ENCODE data around the gene MAP7D3. TPM values are rescaled to one million over a fixed set of nuclear protein-coding genes. Genes with fewer than 3 reads are reported as not detected.

MAP7D3 gene
- total RNA-seq, 1 experiment from 2014 or later = 15.0 TPM

DNA sequence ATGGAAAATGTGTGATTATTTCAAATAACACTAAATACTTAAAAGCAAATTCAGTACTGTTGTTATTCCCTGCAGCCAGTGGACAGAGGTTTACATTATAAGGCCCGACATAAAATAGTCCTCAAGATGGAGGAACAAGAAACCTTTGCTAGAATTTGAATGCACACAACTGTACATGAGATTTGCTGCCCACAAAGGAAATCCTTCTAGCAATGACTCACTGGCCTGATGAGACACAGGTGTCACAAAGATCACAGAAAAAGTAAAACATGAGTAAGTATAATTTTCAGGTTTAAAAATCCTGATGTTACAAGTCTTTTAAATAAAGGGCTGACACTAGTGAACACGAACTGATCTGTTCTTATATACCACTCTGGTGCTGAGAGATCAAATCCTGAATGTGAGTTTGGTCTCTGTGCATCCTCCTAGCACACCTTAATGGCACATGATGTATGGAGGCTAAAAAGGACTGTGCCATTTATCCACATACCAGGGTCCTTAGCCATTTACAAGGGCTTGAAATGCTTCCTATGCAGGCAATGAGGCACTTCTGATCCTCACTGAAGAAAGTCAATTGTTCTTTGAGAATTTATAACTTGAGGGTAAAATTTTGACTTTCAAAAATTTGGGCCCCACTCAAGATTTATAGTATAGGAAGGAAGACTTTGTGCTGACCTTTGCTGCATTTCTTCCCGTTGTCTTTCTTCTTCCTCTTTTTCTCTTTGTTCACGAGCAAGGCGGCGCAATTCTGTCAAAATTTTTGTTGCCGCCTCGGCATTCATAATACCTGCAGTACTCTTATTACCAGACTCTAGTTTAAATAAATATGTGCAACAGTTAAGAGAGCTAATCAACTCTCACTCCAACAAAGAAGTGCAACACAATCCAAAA, 23.0 kb downstream of the MAP7D3 start (continued):
- TF ChIP-seq, protein P1, sequence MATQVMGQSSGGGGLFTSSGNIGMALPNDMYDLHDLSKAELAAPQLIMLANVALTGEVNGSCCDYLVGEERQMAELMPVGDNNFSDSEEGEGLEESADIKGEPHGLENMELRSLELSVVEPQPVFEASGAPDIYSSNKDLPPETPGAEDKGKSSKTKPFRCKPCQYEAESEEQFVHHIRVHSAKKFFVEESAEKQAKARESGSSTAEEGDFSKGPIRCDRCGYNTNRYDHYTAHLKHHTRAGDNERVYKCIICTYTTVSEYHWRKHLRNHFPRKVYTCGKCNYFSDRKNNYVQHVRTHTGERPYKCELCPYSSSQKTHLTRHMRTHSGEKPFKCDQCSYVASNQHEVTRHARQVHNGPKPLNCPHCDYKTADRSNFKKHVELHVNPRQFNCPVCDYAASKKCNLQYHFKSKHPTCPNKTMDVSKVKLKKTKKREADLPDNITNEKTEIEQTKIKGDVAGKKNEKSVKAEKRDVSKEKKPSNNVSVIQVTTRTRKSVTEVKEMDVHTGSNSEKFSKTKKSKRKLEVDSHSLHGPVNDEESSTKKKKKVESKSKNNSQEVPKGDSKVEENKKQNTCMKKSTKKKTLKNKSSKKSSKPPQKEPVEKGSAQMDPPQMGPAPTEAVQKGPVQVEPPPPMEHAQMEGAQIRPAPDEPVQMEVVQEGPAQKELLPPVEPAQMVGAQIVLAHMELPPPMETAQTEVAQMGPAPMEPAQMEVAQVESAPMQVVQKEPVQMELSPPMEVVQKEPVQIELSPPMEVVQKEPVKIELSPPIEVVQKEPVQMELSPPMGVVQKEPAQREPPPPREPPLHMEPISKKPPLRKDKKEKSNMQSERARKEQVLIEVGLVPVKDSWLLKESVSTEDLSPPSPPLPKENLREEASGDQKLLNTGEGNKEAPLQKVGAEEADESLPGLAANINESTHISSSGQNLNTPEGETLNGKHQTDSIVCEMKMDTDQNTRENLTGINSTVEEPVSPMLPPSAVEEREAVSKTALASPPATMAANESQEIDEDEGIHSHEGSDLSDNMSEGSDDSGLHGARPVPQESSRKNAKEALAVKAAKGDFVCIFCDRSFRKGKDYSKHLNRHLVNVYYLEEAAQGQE (IDR thresholded peaks at IDR 0.05; ENCODE audit: low read depth) = no peak
- TF ChIP-seq FOSL1 (IDR thresholded peaks at IDR 0.05; ENCODE audit: low read depth) (no peak), SP1 (IDR thresholded peaks at IDR 0.05; ENCODE audit: low read depth) (no peak), CEBPB (IDR thresholded peaks at IDR 0.05; ENCODE audit: low read depth) (no peak)

- Histone ChIP-seq H3K27ac (ENCODE audit: low read depth, low read length) (no peak overlapping the region), H3K9ac (ENCODE audit: low read length) (no peak overlapping the region), H3K4me3 (replicated peaks in 1 of 2; ENCODE audit: low read depth in 1 of 2, low read length in 2 of 2) (no peak overlapping the region), H3K4me2 (ENCODE audit: low read length) (no peak overlapping the region), H3K9me3 (ENCODE audit: control insufficient read depth in 1 of 2, insufficient read depth in 1 of 2, low read depth in 1 of 2, low read length in 2 of 2) (no peaks in the 10 kb centered on the region), H3K36me3 (ENCODE audit: control insufficient read depth in 1 of 2, insufficient read depth in 2 of 2, low read length in 2 of 2) (peaks cover 13% of the 10 kb centered on the region in 2 experiments; a peak in 3 of 4 replicates), H3K4me1 (ENCODE audit: control insufficient read depth in 1 of 2, insufficient read depth in 2 of 2, low read length in 2 of 2) (no peaks in the 10 kb centered on the region), H3K79me2 (ENCODE audit: insufficient read depth, low read length) (no peaks in the 10 kb centered on the region), H4K20me1 (ENCODE audit: insufficient read depth) (no peaks in the 10 kb centered on the region), H2AFZ (ENCODE audit: low read depth, low read length, poor library complexity, severe bottlenecking) (no peak overlapping the region), H3K27me3 (ENCODE audit: insufficient read depth, low read length) (no peaks in the 10 kb centered on the region), H3K9me2 (ENCODE audit: insufficient read depth) (no peaks in the 10 kb centered on the region)
- CTCF ChIA-PET = no interaction called here
- POLR2A ChIA-PET = no interaction called here
- DNase-seq (ENCODE audit: low read depth, low spot score) = no peak
- RAD21 ChIA-PET (ENCODE audit: low non-redundant PET in 1 of 2, low total read pairs in 2 of 2, uncharacterized antibody in 2 of 2, unreplicated experiment in 2 of 2) = no interaction called here
- no peak for TF ChIP-seq JUND (IDR thresholded peaks at IDR 0.05)
- TF ChIP-seq SP1 (IDR thresholded peaks at IDR 0.05; ENCODE audit: low read depth) = no peak
- TF ChIP-seq, protein P2, sequence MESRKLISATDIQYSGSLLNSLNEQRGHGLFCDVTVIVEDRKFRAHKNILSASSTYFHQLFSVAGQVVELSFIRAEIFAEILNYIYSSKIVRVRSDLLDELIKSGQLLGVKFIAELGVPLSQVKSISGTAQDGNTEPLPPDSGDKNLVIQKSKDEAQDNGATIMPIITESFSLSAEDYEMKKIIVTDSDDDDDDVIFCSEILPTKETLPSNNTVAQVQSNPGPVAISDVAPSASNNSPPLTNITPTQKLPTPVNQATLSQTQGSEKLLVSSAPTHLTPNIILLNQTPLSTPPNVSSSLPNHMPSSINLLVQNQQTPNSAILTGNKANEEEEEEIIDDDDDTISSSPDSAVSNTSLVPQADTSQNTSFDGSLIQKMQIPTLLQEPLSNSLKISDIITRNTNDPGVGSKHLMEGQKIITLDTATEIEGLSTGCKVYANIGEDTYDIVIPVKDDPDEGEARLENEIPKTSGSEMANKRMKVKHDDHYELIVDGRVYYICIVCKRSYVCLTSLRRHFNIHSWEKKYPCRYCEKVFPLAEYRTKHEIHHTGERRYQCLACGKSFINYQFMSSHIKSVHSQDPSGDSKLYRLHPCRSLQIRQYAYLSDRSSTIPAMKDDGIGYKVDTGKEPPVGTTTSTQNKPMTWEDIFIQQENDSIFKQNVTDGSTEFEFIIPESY (IDR thresholded peaks at IDR 0.05; ENCODE audit: extremely low read depth, insufficient replicate concordance, low read length) = no peak
- no peak for TF ChIP-seq EGR1 (IDR thresholded peaks at IDR 0.05; ENCODE audit: low read depth)
- TF ChIP-seq SIN3A (IDR thresholded peaks at IDR 0.05; ENCODE audit: low read depth) = no peak
- no peak for TF ChIP-seq EZH2phosphoT487 (IDR thresholded peaks at IDR 0.05; ENCODE audit: borderline replicate concordance)
- no peak for TF ChIP-seq ELF1 (IDR thresholded peaks at IDR 0.05; ENCODE audit: borderline replicate concordance, low read depth)
- TF ChIP-seq ZNF274 (IDR thresholded peaks at IDR 0.05; ENCODE audit: low read depth, low read length) = no peak
- TF ChIP-seq RAD21 (IDR thresholded peaks at IDR 0.05; ENCODE audit: low read depth) = no peak
- TF ChIP-seq CBX3 (IDR thresholded peaks at IDR 0.05; ENCODE audit: low read depth) = no peak
- no peak for ATAC-seq
- no TSS peak for BruUV-seq (replicated peaks)
- intact Hi-C loops (cut with micrococcal nuclease) = no loop called here
Measured at GRCh38 chrX:136227074-136227473, 24.1 kb downstream of the MAP7D3 start.

Data from HCT116 (cell line).